Nephron progenitor cell (in vitro differentiated cells): ENCODE results near the gene PCARE.
A peak's percentile ranks its signal among the peaks of the same experiment; 100 is the strongest.

Experiments
- DNase-seq: peaks from one replicate; pipeline ENCODE4 v3.0.0; 2021
- H3K27ac Mint-ChIP-seq: 2 replicates; pipeline ENCODE4 v1.8.0; 2021; ENCODE audit warnings: mild to moderate bottlenecking, moderate library complexity, mixed read lengths
- H3K27me3 Mint-ChIP-seq: 2 replicates; pipeline ENCODE4 v1.8.0; 2021; ENCODE audit warnings: mild to moderate bottlenecking, low read depth, mixed read lengths; ENCODE audit not compliant: poor library complexity
- H3K36me3 Mint-ChIP-seq: 2 replicates; pipeline ENCODE4 v1.8.0; 2021; ENCODE audit warnings: low read depth, mixed read lengths
- H3K4me1 Mint-ChIP-seq: 2 replicates; pipeline ENCODE4 v1.8.0; 2021; ENCODE audit warnings: mixed read lengths
- H3K4me3 Mint-ChIP-seq: 2 replicates; pipeline ENCODE4 v1.8.0; 2021; ENCODE audit warnings: mild to moderate bottlenecking, moderate library complexity, mixed read lengths
- H3K9me3 Mint-ChIP-seq: 2 replicates; pipeline ENCODE4 v1.8.0; 2021; ENCODE audit warnings: mild to moderate bottlenecking, moderate library complexity, mixed read lengths
- CTCF ChIP-seq: fragments of 200-600 bp; sonication (generic); IDR thresholded peaks from 2 replicates; pipeline ENCODE4 v1.5.0; 2021; ENCODE audit warnings: antibody characterized with exemption

The PCARE gene

GRCh38 chr2:29106256-29106655 is 31.9 kb upstream of the PCARE start:
- Mint-ChIP-seq H3K27ac (peak overlapping the region; percentile 43), H3K4me3 (no peak overlapping the region), H3K36me3 (no peaks in the 10 kb centered on the region), H3K9me3 (no peaks in the 10 kb centered on the region), H3K4me1 (no peaks in the 10 kb centered on the region), H3K27me3 (peaks cover 41% of the 10 kb centered on the region)
- DNase-seq = no peak
- no peak for TF ChIP-seq CTCF

GRCh38 chr2:29105375-29105774 is 31.1 kb upstream of the PCARE start:
- Mint-ChIP-seq H3K27me3 (peaks cover 38% of the 10 kb centered on the region), H3K4me1 (no peaks in the 10 kb centered on the region), H3K27ac (no peak overlapping the region), H3K4me3 (no peak overlapping the region), H3K36me3 (no peaks in the 10 kb centered on the region), H3K9me3 (peaks cover 4% of the 10 kb centered on the region)
- DNase-seq = no peak
- TF ChIP-seq CTCF = no peak

GRCh38 chr2:29104688-29105087 is 30.4 kb upstream of the PCARE start:
- Mint-ChIP-seq H3K9me3 (peaks cover 5% of the 10 kb centered on the region), H3K36me3 (no peaks in the 10 kb centered on the region), H3K27me3 (peaks cover 31% of the 10 kb centered on the region), H3K4me1 (no peaks in the 10 kb centered on the region), H3K27ac (no peak overlapping the region), H3K4me3 (no peak overlapping the region)
- no peak for DNase-seq
- TF ChIP-seq CTCF = no peak

DNA sequence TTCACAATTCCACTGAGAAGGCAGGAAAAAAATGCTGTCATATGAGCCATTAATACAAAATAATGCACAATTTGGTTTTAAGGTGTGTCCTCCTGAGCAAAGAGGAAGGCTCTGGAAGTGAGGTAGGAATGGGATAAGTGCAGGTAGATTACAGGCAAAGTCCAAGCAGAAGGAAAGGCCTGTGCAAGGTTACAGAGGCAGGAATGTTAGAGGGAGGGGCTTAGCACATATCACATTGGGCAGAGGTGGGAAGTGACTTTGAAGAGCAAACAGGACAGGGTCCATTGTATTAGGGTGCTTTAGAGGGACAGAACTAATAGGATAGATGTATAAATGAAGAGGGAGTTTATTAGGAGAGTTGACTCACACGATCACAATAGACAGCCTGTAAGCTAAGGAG is 26.2 kb upstream of the PCARE start:
- H3K4me1 Mint-ChIP-seq = peaks cover 18% of the 10 kb centered on the region
- peaks cover 14% of the 10 kb centered on the region for H3K27me3 Mint-ChIP-seq
- H3K36me3 Mint-ChIP-seq = no peaks in the 10 kb centered on the region
- no peak overlapping the region for H3K4me3 Mint-ChIP-seq
- TF ChIP-seq CTCF = no peak
- peaks cover 5% of the 10 kb centered on the region for H3K9me3 Mint-ChIP-seq
- DNase-seq = no peak
- no peak overlapping the region for H3K27ac Mint-ChIP-seq

- no peak overlapping the region for H3K4me3 Mint-ChIP-seq
These were observed 23.2 kb upstream of the PCARE start for GRCh38 chr2:29097569-29097968.

More at GRCh38 chr2:29097569-29097968, 23.2 kb upstream of the PCARE start:
- Mint-ChIP-seq H3K27ac (no peak overlapping the region), H3K9me3 (peaks cover 5% of the 10 kb centered on the region), H3K27me3 (peaks cover 12% of the 10 kb centered on the region), H3K36me3 (no peaks in the 10 kb centered on the region), H3K4me1 (peaks cover 18% of the 10 kb centered on the region)
- no peak for DNase-seq
- no peak for TF ChIP-seq CTCF
